ENCODE data around the gene CAAP1.
A peak's percentile ranks its signal among the peaks of the same experiment; 100 is the strongest.

Gene CAAP1

DNA sequence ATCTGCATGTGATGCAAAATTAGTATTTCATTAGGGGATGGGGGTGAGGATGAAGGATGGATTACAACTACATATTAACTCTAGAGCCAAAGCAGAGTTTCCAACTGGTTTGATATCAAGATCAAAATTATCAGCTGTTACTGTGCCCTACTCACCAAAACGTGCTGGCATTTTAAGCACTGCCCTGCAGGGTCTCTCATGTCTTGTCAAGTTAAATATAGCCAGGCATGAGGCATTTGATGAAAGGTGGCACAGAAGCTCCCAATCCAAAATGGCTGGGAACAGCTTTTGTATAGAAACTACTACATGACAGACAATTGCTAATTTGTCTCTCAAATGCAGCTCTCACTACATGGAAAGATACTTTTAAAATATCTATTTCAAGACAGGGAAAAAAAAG lies 27.1 kb upstream of the CAAP1 start:
- no peak overlapping the region for H3K27ac ChIP-seq
- TF ChIP-seq, protein P1, sequence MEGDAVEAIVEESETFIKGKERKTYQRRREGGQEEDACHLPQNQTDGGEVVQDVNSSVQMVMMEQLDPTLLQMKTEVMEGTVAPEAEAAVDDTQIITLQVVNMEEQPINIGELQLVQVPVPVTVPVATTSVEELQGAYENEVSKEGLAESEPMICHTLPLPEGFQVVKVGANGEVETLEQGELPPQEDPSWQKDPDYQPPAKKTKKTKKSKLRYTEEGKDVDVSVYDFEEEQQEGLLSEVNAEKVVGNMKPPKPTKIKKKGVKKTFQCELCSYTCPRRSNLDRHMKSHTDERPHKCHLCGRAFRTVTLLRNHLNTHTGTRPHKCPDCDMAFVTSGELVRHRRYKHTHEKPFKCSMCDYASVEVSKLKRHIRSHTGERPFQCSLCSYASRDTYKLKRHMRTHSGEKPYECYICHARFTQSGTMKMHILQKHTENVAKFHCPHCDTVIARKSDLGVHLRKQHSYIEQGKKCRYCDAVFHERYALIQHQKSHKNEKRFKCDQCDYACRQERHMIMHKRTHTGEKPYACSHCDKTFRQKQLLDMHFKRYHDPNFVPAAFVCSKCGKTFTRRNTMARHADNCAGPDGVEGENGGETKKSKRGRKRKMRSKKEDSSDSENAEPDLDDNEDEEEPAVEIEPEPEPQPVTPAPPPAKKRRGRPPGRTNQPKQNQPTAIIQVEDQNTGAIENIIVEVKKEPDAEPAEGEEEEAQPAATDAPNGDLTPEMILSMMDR (conservative IDR thresholded peaks at IDR 0.05): no peak

DNA sequence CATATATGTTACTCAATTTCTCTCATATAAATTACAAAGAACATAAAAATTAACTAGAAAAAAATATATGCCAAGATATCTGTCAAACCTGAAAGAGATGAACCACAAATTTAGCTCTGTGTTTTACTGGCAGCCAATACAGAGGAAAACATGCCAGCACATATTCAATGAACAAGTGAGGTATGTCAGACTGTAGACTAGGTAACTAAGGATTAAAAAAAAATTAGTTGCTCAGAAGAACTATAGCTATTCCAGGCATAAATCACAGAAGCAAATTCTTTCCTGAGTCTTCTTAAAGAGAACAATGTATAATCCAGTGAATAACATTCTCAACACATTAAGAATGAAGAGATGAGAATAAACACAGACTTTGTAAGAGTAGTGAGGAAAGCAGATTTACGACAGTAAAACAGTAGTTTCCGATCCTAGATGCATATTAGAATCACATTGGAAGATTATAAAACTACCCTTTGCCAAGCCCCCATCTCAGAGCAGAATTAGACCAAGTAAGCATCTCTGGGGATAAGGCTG lies 20.6 kb upstream of the CAAP1 start:
- TF ChIP-seq, protein P1 (conservative IDR thresholded peaks at IDR 0.05): no peak

DNA sequence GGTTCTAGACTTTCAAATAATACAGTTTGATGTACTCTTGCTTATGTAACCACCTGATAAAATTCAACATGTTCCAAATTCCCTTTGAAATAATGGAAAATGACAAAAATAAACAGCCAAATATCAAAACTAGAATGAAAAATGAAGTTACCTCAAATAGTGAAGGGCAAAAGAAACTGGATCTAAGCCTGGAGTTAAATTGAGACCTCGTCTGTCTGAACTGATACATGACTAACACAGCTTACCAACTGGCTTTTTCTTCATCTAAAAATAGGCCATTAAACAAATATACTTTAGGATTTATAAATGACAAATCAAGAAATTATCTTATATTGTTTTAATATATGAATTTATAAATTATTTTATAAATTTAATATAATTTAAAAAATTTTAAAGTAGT lies 12.1 kb upstream of the CAAP1 start:
- TF ChIP-seq, protein P1 (conservative IDR thresholded peaks at IDR 0.05): no peak

More for the DNA sequence above, 20.6 kb upstream of the CAAP1 start:
- no peak overlapping the region for H3K27ac ChIP-seq

DNA sequence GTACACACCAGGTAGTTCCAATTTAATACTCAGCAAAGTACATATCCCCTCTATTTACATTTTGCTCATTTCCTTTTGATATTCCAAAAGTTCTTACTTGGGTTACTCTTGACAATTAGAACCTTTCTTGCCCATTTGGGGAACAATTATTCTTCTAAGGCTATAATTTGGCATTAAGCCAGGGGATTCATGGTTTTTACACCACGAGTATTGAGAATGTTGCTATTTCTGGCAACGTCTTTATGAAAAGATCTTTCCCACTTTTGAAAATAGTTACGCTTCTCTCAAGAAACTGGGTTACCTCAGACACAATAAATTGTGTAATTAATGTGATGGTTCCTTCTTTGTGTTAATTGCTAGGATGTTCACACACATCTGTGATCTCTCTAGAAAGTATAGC lies 11.5 kb upstream of the CAAP1 start:
- TF ChIP-seq, protein P1 (conservative IDR thresholded peaks at IDR 0.05): no peak
- no peak overlapping the region for H3K27ac ChIP-seq

More for the DNA sequence above, 12.1 kb upstream of the CAAP1 start:
- H3K27ac ChIP-seq: no peak overlapping the region

DNA sequence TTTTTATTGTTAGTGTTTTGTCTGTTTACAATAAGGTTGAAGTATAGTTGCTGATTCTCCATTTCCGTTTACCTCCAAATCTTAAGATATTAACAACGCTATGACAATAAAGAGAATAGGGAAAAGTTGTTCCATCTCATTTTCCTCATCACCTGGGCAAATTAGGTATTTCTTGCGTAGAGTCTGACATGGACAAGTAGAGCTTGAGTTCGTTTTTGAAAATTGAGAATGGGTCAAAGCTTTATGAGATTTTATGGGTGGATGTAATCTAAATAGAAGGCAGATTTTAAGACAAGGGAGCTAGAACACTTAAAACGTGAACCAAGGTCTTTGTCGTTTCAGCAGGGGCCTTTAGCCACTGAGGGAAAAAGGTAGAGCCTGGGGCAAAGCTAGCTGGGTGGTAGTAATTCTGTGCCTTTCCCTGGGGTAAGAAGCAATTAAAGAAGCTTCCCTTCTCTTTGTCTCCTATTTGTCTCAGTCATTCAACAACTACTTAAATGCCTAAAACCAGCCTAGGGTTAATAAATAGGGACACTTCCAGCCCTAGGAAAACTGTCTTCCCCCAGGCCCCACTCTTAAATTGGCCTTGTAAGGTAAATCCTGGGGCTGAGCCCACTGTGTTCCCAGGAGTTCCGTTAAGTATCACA lies 551 bp upstream of the CAAP1 start:
- TF ChIP-seq, protein P1 (conservative IDR thresholded peaks at IDR 0.05): no peak
- H3K27ac ChIP-seq: peak overlapping the region; percentile 96

DNA sequence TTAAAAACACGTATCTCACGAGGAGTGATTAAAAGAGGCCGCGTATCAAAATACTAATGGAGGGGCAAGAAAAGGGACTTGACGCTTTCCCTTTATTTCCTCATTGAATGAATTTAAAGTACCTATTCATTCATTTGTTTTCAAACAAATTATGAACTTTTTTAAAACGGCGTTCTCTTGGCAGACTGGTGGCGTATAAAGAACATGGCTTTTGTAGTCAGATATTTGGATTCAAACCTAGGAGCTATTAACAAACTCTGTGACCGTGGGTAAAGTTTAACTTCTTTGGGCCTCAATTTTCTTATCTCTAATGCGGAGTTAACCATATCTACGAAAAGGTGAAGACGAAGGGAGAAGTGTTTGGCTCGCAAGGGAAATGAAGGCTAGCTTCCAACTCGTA lies 876 bp downstream of the CAAP1 start:
- TF ChIP-seq, protein P1 (conservative IDR thresholded peaks at IDR 0.05): no peak
- H3K27ac ChIP-seq: peak overlapping the region; percentile 96

DNA sequence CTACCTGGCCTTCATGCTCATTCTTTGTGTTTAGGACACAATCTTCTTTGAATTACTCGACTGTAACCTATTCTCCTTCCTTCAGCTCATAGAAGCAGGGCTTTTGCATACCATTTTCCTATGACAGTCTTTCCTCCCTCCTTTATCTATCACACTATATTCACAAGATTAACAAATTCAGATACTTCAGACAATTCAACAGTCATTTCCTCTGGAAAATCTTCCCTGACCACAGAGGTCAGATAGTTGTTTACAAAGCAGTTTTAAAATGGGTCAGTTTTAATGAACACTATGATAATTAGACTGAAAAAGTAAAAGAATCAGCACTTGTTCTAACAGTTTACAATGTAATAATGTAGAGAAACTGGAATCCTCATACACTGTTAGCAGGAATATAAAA lies 4.3 kb downstream of the CAAP1 start:
- no peak overlapping the region for H3K27ac ChIP-seq
- TF ChIP-seq, protein P1 (conservative IDR thresholded peaks at IDR 0.05): no peak
